ENCODE measurements around the gene PLA2G15.
"Not testable (repeated sequence)": the region's sequence is repeated elsewhere in the genome, so short reads cannot be mapped to it uniquely, and the experiment has no call there.

PLA2G15 gene

DNA sequence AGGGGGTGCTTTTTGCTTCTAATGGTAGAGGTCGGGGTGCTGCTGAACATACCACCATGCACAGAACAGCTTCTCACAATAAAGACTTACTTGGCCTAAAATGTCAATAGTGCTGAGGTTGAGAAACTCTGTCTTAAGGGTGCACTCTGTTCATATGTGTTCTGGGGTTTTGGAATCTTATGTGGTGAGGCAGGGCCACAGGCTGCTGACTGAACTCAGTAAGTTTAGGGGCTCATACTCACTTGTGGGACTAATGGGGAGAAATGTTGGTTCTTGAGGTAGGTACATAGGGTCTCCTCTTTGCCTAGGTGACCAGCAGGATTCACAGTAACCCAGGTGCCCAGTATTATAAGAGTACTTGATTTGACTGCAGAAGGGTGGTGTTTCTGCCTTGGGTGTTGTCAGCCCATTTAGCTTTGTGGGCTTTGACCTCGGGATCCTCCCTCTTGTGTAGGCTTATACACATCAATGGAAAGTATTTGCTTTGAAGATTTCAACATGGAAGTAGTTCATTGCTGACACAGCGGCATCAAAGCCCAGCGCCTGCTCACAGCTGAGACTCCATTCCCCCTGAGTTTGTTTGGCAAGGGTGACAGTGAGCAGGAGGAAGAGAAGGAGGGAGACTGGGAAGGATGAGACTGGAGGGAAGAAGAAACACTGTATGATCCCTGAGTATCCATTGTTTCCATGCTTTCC lies 36.3 kb downstream of the PLA2G15 start:
- no peak for DNase-seq

- DNase-seq = no peak
Measured at GRCh38 chr16:68282064-68282452, 36.9 kb downstream of the PLA2G15 start.

DNA sequence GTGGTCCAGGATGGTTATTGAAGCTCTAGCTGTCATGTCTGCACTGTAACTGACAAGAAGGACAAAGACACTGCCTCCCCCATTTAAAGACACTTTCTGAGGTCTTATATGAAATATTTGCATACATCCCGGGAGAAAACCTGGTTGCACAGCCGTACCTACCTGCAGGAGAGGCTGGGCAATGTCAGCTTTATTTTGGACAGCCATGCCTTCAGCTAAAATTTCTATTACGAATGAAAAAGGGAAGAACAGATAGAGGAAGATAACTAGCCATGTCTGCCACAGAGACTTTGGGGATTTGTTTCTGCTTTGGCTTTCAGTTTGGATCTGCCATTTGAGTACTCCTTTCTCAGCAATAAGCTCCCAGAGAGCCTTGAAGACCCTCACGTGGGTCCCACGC lies 38.2 kb downstream of the PLA2G15 start:
- DNase-seq = no peak

DNA sequence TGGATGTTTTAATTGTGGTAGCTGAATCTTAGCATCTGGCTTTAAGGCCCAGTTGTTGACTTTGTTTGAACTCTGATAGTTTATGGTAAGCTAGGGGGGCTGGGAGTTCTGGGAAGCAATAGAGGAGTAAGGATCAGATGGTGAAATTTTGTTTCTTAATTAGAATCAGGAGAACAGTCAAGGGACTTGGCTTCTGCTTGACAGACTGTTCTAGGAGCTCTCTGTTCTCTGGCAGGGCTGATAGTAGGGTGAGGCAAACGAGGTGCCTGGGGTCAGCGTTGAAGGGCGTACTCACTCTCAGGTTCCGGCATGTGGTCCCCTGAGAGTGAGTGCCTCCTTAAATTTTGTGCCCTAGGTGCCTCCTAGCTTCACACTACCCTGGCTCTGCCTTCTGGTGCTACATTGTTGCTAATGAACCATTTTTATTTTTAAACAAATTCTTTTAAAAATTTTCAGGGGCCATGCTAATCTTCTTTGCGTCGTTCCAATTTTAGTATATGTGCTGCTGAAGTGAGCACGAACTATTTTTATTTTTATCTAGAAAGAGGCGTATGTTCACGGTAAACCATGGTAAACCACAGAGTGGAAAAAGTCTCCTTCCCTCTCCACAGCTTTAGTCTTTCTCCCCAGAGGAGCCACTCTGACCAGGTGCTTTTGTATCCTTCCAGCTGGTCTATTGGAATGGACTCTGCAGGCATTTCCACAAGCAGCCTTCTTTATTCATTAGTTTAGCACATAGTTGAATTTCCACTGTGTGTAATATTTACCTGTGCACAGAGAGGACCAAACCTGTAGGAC lies 38.8 kb downstream of the PLA2G15 start:
- no peak for DNase-seq

GRCh38 chr16:68284847-68285246 lies 39.7 kb downstream of the PLA2G15 start:
- DNase-seq = no peak

DNA sequence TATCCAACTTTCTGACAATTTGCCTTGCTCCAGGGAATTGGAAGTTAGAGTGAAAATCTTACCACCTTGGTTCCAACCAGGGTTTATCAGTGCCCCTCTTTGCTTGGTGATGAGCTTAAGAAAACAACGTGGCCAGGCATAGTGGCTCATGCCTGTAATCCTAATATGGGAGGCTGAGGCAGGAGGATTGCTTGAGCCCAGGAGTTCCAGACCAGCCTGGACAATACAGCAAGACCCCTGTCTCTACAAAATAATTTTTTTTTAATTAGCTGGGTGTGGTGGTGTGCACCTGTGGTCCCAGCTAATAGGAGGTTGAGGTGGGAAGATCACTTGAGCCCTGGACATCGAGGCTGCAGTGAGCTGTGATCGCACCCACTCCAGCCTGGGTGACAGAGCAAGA lies 40.5 kb downstream of the PLA2G15 start:
- no peak for DNase-seq

DNA sequence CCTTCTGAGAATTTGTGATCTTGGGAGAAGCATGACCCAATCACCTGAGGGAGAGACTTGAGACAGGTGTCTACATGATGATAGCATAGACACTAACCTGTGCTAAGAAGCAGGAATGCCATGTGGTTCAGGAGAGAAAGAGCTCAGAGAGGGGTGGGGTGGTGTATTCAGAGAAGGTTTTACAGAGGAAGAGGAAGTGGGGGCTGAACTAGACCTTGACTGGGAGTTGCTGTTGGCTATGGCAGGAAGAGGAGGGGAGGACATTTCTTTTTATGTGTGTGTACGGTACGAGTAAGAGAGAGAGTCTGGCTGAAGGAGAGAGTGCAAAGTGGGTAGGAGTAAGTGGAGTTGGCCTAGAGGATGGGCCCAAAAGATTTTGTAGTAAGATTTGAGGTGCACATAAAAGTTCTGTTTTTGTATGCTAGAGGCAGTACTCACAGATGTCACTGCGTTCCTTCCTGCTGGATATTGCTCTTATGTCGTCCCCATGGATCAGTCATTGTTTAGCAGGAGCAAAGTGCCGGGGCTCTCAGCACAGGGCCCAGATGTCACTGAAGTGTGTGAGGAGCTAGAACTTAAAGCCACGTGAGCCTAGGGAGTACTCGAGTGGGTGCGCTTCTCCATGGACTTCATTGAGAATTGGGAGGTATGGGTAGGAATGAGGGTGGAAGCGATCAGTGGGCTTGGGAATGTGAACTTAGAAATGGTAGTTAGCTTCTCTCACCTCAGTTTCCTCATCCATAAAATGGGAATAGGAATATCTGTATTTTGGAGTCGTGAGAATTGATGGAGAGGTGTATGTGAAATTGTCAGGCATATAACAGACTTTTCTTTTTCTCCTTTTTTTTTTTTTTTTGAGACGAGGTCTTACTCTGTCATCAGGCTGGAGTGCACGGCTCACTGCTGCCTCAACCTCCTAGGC lies 41.2 kb downstream of the PLA2G15 start:
- DNase-seq = no peak

DNA sequence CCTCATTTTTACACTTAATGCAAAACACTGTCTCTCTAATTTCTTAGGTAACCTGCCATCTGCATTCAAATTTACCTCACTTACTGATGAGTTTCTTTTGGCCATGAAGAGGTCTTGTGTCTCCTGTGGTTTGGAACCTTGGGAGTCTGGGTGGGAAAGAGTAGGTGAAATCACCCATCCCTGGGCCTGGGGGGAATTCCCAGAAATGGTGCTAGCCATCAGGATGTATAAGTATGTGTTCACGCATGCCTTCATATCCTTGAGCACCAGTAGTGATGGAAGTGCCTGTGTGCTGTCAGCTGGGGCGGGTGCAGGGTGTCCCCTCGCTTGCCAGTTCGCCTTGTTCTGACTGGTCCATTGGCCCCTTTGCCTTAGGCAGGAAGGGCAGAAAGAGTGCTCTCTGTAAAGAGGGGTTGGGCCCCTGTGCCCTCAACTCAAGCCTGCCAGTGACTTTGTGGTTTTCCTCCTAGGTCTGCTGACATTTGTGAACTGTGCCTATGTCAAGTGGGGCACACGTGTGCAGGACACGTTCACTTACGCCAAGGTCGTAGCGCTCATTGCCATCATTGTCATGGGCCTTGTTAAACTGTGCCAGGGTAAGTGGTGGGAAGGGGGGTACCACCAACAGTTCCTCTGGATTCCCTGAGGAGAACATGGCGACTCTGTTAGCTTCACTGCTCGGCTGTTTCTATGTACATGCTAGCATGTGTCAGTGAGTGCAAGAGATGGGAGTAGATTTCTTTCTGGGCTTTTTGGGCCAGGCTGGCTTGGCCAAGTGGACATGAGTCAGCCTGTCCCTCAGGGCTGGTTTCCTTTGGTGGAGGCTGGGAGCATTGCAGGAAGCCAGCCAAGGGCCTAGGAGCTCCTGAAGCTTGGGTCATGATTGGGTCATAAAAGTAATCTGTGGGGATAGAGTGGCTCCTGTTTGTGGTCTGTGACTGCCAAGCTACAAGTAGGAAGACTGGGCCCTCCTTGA lies 42.4 kb downstream of the PLA2G15 start:
- DNase-seq = peak; percentile 57

DNA sequence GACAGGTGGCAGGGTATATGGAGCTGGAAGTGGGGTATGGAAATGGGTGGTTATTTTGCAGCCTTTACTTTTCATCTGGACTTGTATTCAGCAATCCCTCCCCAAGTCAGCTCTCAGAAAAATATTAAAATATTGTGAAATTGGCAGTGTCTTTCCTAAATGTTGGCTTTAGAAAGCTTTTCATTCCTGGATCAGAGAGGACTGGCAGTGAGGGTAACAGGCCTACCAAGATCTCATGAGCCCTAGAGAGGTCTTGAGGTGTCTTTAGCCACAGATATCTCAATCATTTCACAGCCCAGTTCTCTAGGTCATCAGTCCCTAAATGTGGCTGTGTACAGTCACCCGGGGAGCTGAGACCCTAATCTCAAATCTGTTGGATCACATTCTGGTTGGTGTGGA lies 43.1 kb downstream of the PLA2G15 start:
- DNase-seq = no peak

DNA sequence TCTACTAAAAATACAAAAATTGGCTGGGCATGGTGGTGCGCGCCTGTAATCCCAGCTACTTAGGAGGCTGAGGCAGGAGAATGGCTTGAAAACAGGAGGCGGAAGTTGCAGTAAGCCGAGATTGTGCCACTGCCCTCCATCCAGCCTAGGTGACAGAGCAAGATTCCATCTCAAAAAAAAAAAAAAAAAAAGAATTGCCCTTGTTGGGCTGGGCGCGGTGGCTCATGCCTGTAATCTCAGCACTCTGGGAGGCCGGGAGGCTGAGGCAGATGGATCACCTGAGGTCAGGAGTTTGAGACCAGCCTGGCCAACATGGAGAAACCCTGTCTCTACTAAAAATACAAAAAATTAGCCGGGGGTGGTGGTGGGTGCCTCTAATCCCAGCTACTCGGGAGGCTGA lies 43.6 kb downstream of the PLA2G15 start:
- DNase-seq = not testable (repeated sequence)

DNA sequence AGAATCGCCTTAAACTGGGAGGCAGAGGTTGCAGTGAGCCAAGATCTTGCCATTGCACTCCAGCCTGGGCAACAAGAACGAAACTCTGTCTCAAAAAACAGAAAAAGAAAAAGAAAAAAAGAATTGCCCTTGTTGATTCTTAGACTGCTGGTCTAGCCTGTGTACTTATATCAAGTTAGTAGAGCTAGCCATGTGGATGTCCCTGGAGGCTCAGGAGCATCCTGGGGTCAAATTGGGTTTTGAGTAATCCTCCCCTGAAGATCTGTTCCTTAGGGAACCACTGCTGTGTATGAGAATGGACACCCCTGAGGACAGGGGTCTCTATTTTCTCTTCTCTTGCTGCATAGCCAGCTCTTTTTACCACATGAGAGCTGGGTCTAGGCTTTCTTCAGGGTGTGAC lies 44.0 kb downstream of the PLA2G15 start:
- DNase-seq = no peak

- DNase-seq = peak; percentile 38
Measured at GRCh38 chr16:68289621-68290329, 44.6 kb downstream of the PLA2G15 start.

GRCh38 chr16:68290450-68290849 lies 45.3 kb downstream of the PLA2G15 start:
- DNase-seq = no peak

GRCh38 chr16:68291227-68291626 lies 46.1 kb downstream of the PLA2G15 start:
- no peak for DNase-seq

DNA sequence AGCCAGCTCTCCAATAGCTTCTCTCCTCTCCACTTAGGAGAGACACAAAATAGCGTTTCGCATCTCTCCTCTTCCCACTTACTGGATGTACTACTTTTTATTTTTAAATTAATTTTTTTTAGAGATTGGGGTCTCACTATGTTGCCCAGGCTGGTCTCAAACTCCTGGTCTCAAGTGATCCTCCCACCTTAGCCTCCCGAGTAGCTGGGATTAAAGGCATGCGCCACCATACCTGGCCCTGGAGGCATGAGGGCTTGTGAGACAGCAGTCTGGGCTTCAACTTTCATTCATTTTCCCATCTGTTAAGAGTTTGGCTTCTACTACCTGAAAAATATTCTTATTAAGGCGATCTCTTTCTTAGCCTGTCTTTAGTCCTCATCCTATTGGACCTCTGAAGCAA lies 47.3 kb downstream of the PLA2G15 start:
- no peak for DNase-seq

- no peak for DNase-seq
Measured at GRCh38 chr16:68296291-68296690, 51.1 kb downstream of the PLA2G15 start.

DNA sequence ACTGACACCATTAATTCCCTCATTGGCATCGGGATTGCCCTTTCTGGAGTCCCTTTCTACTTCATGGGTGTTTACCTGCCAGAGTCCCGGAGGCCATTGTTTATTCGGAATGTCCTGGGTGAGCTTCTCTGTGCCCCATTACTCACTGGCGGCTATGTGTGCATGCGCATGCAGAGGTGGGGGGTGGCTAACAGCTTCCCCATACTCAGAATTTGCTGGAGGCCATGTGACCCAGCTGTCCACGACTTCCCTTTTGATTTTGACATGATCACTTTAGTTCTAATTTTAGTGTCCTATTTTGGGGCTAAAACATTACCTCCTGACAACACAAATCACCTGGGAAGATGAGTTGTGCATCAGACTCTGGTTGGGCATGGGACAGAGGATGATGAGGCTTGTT lies 51.5 kb downstream of the PLA2G15 start:
- no peak for DNase-seq

DNA sequence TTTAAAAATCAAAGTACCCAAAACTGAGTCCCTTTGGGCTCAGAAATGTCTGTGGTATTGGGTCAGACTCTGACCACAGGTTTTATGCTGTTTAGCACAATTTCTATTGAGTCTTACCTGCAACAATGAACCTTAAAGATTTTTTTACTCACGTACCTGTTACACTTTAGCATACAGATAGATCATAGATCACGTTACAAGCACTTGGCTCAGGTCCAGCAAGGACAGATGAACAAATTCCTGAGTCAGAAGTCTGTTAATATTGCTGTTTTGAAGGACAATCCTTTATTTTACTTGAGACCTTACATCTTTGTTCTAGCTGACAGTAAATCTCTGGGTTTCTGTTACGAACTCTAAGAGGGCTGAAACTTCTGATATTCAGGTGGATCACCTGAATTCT lies 52.7 kb downstream of the PLA2G15 start:
- DNase-seq = no peak

- DNase-seq = no peak
Measured at GRCh38 chr16:68298312-68298711, 53.1 kb downstream of the PLA2G15 start.

- peak; percentile 82 for DNase-seq
Measured at GRCh38 chr16:68298907-68299561, 53.9 kb downstream of the PLA2G15 start.
